ENCODE results near the gene C1S. TPM values are rescaled to one million over a fixed set of nuclear protein-coding genes. Genes with fewer than 3 reads are reported as not detected.

C1S gene
- total and polyA plus RNA-seq, 9 of the 15 experiments (the other 6 are each of a cell fraction or from before 2014, with no cell fraction given) = 0.08 to 0.84 (median 0.27) TPM

DNA sequence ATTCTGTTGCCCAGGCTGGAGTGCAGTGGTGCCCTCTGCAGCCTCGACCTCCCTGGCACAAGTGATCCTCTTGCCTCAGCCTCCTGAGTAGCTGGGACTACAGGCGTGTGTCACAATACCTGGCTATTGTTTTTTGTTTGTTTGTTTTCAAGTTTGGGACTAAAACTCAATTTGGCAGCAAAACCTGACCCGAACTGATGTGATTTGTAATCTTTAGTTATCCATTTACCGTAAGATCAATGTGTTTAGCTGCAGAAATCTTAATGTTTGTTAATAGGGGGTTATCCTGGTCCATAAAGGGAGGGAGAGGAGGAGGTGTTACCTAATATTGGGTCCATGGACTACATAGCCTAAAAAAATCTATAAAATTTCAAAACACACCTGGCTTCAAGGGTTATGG is 738 bp upstream of the C1S start:
- no peaks in the 10 kb centered on the region for H3K79me2 ChIP-seq (ENCODE audit: control insufficient read depth, insufficient read depth, low read length)
- no peak overlapping the region for H3K27ac ChIP-seq (ENCODE audit: extremely low read depth, low read depth, low read length)
- BruUV-seq (replicated peaks) = no TSS peak
- no peaks in the 10 kb centered on the region for H3K9me3 ChIP-seq (replicated peaks; ENCODE audit: control insufficient read depth, insufficient read depth, low read depth, low read length)
- no peaks in the 10 kb centered on the region for H3K9me1 ChIP-seq (ENCODE audit: control insufficient read depth, insufficient read depth, low read length)
- H3K36me3 ChIP-seq (ENCODE audit: control insufficient read depth, insufficient read depth, low read length) = no peaks in the 10 kb centered on the region
- no peak overlapping the region for H3K4me3 ChIP-seq
- CTCF ChIA-PET (ENCODE audit: low intra/inter-chr PET ratio) = interaction anchor here (0.7 to 2.1 kb wide), 6 partner anchors 33 to 128 kb away, joined by 3 to 25 read pairs (median 4); partner anchors contain the start of genes C1R and C1RL
- peaks cover 11 to 18% of the 10 kb centered on the region in 2 experiments; a peak in 3 of 5 replicates for H3K4me1 ChIP-seq (replicated peaks in 1 of 2; ENCODE audit: control insufficient read depth in 2 of 2, insufficient read depth in 2 of 2, low read length in 2 of 2)
- intact Hi-C loops (cut with micrococcal nuclease) (loop anchor here (1.0 to 2.0 kb wide), 3 partner anchors 33 to 129 kb away; partner anchors contain the start of gene C1R), in situ Hi-C loops (cut with MboI) (no loop called here)
- WGBS (ENCODE audit: insufficient coverage, low coverage, missing lambda C conversion rate) = 44% methylated on average over 4 of the region's 4 CpGs
- no peaks in the 10 kb centered on the region for H4K20me1 ChIP-seq (replicated peaks; ENCODE audit: control insufficient read depth, insufficient read depth, low read length)
- no peak overlapping the region for H3K4me2 ChIP-seq (ENCODE audit: insufficient read depth, low read length)
- DNase-seq (ENCODE audit: extremely low read depth in 1 of 4, low spot score in 3 of 4) (no peak), FAIRE-seq (no peak), ATAC-seq (no peak)
- H3K9ac ChIP-seq (ENCODE audit: insufficient read depth in 1 of 2, low read depth in 2 of 2, low read length in 2 of 2) = no peak overlapping the region
- POLR2A ChIA-PET = interaction anchor here (0.8 kb wide), 1 partner anchor 8 kb away, joined by 3 read pairs; no protein-coding TSS in a partner anchor
- no peaks in the 10 kb centered on the region for H3K27me3 ChIP-seq (ENCODE audit: control insufficient read depth in 2 of 2, insufficient read depth in 2 of 2, low read length in 2 of 2)
- no peak for TF ChIP-seq ZBTB1 (CRISPR knock-in tag; IDR thresholded peaks at IDR 0.05; ENCODE audit: borderline replicate concordance, low read depth)
- no peak for TF ChIP-seq SMAD3 (CRISPR knock-in tag; conservative IDR thresholded peaks at IDR 0.05)
- TF ChIP-seq, protein P1, sequence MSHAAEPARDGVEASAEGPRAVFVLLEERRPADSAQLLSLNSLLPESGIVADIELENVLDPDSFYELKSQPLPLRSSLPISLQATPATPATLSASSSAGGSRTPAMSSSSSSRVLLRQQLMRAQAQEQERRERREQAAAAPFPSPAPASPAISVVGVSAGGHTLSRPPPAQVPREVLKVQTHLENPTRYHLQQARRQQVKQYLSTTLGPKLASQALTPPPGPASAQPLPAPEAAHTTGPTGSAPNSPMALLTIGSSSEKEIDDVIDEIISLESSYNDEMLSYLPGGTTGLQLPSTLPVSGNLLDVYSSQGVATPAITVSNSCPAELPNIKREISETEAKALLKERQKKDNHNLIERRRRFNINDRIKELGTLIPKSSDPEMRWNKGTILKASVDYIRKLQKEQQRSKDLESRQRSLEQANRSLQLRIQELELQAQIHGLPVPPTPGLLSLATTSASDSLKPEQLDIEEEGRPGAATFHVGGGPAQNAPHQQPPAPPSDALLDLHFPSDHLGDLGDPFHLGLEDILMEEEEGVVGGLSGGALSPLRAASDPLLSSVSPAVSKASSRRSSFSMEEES (CRISPR knock-in tag; IDR thresholded peaks at IDR 0.05) = no peak
- TF ChIP-seq NFE2 (IDR thresholded peaks at IDR 0.05; ENCODE audit: low read depth) = no peak
- no peak for TF ChIP-seq ZNF41 (CRISPR knock-in tag; conservative IDR thresholded peaks at IDR 0.05)
- TF ChIP-seq HIVEP1 (CRISPR knock-in tag; IDR thresholded peaks at IDR 0.05) = no peak
- no peak overlapping the region for H2AFZ ChIP-seq (ENCODE audit: low read depth, low read length)

Data from K562 (cell line).